ENCODE results near the gene ETV6. TPM values are rescaled to one million over a fixed set of nuclear protein-coding genes. Genes with fewer than 3 reads are reported as not detected.
A peak's percentile ranks its signal among the peaks of the same experiment; 100 is the strongest.

Gene ETV6
- total RNA-seq, 1 experiment from 2014 or later, result 17.2 TPM

GRCh38 chr12:11870041-11870451 lies 220.6 kb downstream of the ETV6 start:
- DNase-seq (ENCODE audit: low read depth, low spot score), result no peak
- no peak for ATAC-seq
- H3K36me3 ChIP-seq (ENCODE audit: control insufficient read depth, insufficient read depth, low read length), result no peaks in the 10 kb centered on the region
- POLR2A ChIA-PET, result no interaction called here
- TF ChIP-seq TCF7L2 (IDR thresholded peaks at IDR 0.05; ENCODE audit: low read depth, low read length) (no peak), CTCF (IDR thresholded peaks at IDR 0.05) (no peak), SIN3A (IDR thresholded peaks at IDR 0.05; ENCODE audit: borderline replicate concordance, insufficient read depth, low read depth, low read length) (no peak), POLR2AphosphoS5 (IDR thresholded peaks at IDR 0.05; ENCODE audit: low read depth, low read length) (no peak), REST (IDR thresholded peaks at IDR 0.05; ENCODE audit: insufficient read depth in 1 of 2, low read depth in 2 of 2, low read length in 1 of 2) (no peak)
- BruUV-seq (replicated peaks), result no TSS peak
- in situ Hi-C loops (cut with HindIII; ENCODE audit: low pct_unique_long_range_greater_than_20kb, low sequenced_read_pairs), result no loop called here
- H3K4me3 ChIP-seq (ENCODE audit: low read depth in 2 of 2, low read length in 2 of 2), result no peak overlapping the region
- H3K4me1 ChIP-seq (ENCODE audit: control insufficient read depth, insufficient read depth, low read length), result no peaks in the 10 kb centered on the region
- H3K27ac ChIP-seq (ENCODE audit: low read length), result no peak overlapping the region
- no peaks in the 10 kb centered on the region for H3K27me3 ChIP-seq (ENCODE audit: control insufficient read depth, insufficient read depth, low read length)
- intact Hi-C loops (cut with micrococcal nuclease; ENCODE audit: unreplicated experiment), result no loop called here
- H3K9me3 ChIP-seq (ENCODE audit: control insufficient read depth, insufficient read depth, low read depth, low read length), result peaks cover 5% of the 10 kb centered on the region; the same call in 1 of the 2 replicates
- CTCF ChIA-PET, result interaction anchor here (0.6 kb wide), 2 partner anchors 22 to 242 kb away, joined by 3 to 9 read pairs; no protein-coding TSS in a partner anchor

GRCh38 chr12:11872055-11872454 lies 222.6 kb downstream of the ETV6 start:
- Histone ChIP-seq H3K36me3 (ENCODE audit: control insufficient read depth, insufficient read depth, low read length) (no peaks in the 10 kb centered on the region), H3K9me3 (ENCODE audit: control insufficient read depth, insufficient read depth, low read depth, low read length) (no peaks in the 10 kb centered on the region), H3K4me3 (ENCODE audit: low read depth in 2 of 2, low read length in 2 of 2) (no peak overlapping the region), H3K27me3 (ENCODE audit: control insufficient read depth, insufficient read depth, low read length) (no peaks in the 10 kb centered on the region), H3K27ac (ENCODE audit: low read length) (no peak overlapping the region), H3K4me1 (ENCODE audit: control insufficient read depth, insufficient read depth, low read length) (no peaks in the 10 kb centered on the region)
- no peak for TF ChIP-seq TCF7L2 (IDR thresholded peaks at IDR 0.05; ENCODE audit: low read depth, low read length)
- TF ChIP-seq REST (IDR thresholded peaks at IDR 0.05; ENCODE audit: insufficient read depth in 1 of 2, low read depth in 2 of 2, low read length in 1 of 2), result peak; percentile 68 to 79
- no TSS peak for BruUV-seq (replicated peaks)
- intact Hi-C loops (cut with micrococcal nuclease; ENCODE audit: unreplicated experiment) (no loop called here), in situ Hi-C loops (cut with HindIII; ENCODE audit: low pct_unique_long_range_greater_than_20kb, low sequenced_read_pairs) (no loop called here)
- ChIA-PET CTCF (no interaction called here), POLR2A (no interaction called here)
- no peak for DNase-seq (ENCODE audit: low read depth, low spot score)
- ATAC-seq, result no peak

Measured in Panc1 (cell line).